ENCODE results near the gene HPCAL1.

GRCh38 chr2:10447300-10447894 is 144.7 kb downstream of the HPCAL1 start:
- no peak for TF ChIP-seq CTCF (conservative IDR thresholded peaks at IDR 0.05; ENCODE audit: low read length)
- no peak for TF ChIP-seq EZH2phosphoT487 (IDR thresholded peaks at IDR 0.05; ENCODE audit: borderline replicate concordance, low read depth, low read length)

Data from OCI-LY7 (cell line).